ENCODE measurements around the gene STXBP4. TPM values are rescaled to one million over a fixed set of nuclear protein-coding genes. Genes with fewer than 3 reads are reported as not detected.

Gene STXBP4
- total RNA-seq, 1 experiment from 2014 or later: 16.5 TPM

GRCh38 chr17:54968988-54969332, 395 bp downstream of the STXBP4 start:
- Histone ChIP-seq H3K56ac (ENCODE audit: insufficient read length, low read depth, low read length) (no peak overlapping the region), H2BK20ac (ENCODE audit: low read depth, low read length, poor library complexity, severe bottlenecking) (no peak overlapping the region), H3K79me1 (ENCODE audit: insufficient read depth, low read depth, low read length, poor library complexity, severe bottlenecking) (no peaks in the 10 kb centered on the region), H4K91ac (ENCODE audit: insufficient read length, low read depth, low read length) (no peak overlapping the region), H3K9me3 (ENCODE audit: control insufficient read depth, low read depth, low read length) (no peaks in the 10 kb centered on the region), H3K4me1 (ENCODE audit: insufficient read depth, low read length) (no peaks in the 10 kb centered on the region; the same call in 1 of the 2 replicates), H2BK12ac (ENCODE audit: insufficient read length, low read depth, low read length) (no peak overlapping the region), H3K23ac (ENCODE audit: insufficient read length, low read depth, low read length) (no peak overlapping the region), H3K18ac (ENCODE audit: insufficient read length, low read depth, low read length) (no peak overlapping the region), H4K20me1 (ENCODE audit: control insufficient read depth, insufficient read depth, insufficient read length) (no peaks in the 10 kb centered on the region), H2BK15ac (ENCODE audit: low read depth, low read length) (no peak overlapping the region), H2AK5ac (ENCODE audit: insufficient read length, low read length) (no peak overlapping the region), H3K27ac (ENCODE audit: insufficient read length, low read depth, low read length) (no peak overlapping the region), H3K4ac (ENCODE audit: low read depth, low read length) (no peak overlapping the region), H2AFZ (ENCODE audit: low read length) (peak overlapping the region; percentile 82), H3K23me2 (ENCODE audit: insufficient read length, low read depth, low read length, poor library complexity, severe bottlenecking) (peaks cover 7% of the 10 kb centered on the region), H3K9ac (ENCODE audit: extremely low read depth, insufficient read length, low read length) (peak overlapping the region; percentile 96), H2BK120ac (ENCODE audit: low read depth, low read length, poor library complexity, severe bottlenecking) (no peak overlapping the region), H3K27me3 (ENCODE audit: insufficient read depth, low read length) (no peaks in the 10 kb centered on the region), H3K14ac (ENCODE audit: insufficient read depth, low read length) (peak overlapping the region; percentile 86), H3K79me2 (ENCODE audit: insufficient read depth, low read length) (peaks cover 16% of the 10 kb centered on the region; the same call in 1 of the 2 replicates), H2BK5ac (ENCODE audit: insufficient read length, low read length) (no peak overlapping the region), H3T11ph (ENCODE audit: low read length) (no peak overlapping the region), H4K5ac (ENCODE audit: insufficient read length, low read depth, low read length) (no peak overlapping the region), H3K4me2 (ENCODE audit: insufficient read depth, insufficient read length, low read length) (peak overlapping the region; percentile 83), H4K8ac (replicated peaks; ENCODE audit: insufficient read length, low read depth, low read length) (no peak overlapping the region)
- no peaks in the 10 kb centered on the region for H3K9me3 Mint-ChIP-seq
- no peaks in the 10 kb centered on the region for H3K27me3 Mint-ChIP-seq (ENCODE audit: low read depth)
- peaks cover 7 to 18% (median 18%) of the 10 kb centered on the region in 3 experiments; a peak in 6 of 7 replicates for H3K36me3 Mint-ChIP-seq (ENCODE audit: insufficient read depth in 1 of 3, low read depth in 3 of 3)
- no CpG with 5 or more reads among the region's 13 CpGs for WGBS (ENCODE audit: extremely low coverage, insufficient read length, low lambda C conversion rate)
- no peak overlapping the region for H3K27ac Mint-ChIP-seq
- no peak overlapping the region for H3K4me3 Mint-ChIP-seq
- H3K4me1 Mint-ChIP-seq: peaks cover 12 to 13% of the 10 kb centered on the region in 2 experiments
- DNase-seq: no peak
- no peak for TF ChIP-seq CTCF (conservative IDR thresholded peaks at IDR 0.05)

Measured in H9 (cell line).